NCI-H2081 treated with DMSO at 0.1 percent for 48 hours (cell line): ENCODE results near the gene CD164.
"Not testable (repeated sequence)": the region's sequence is repeated elsewhere in the genome, so short reads cannot be mapped to it uniquely, and the experiment has no call there.

Source experiments
- DNase-seq: peaks from one replicate; lab custom pipeline; 2025; lab: John Stamatoyannopoulos, UW

The CD164 gene

GRCh38 chr6:109374326-109374892, 7.9 kb downstream of the CD164 start:
- no peak for DNase-seq

- DNase-seq = no peak
These were observed 8.5 kb downstream of the CD164 start for GRCh38 chr6:109373762-109374161.

GRCh38 chr6:109373331-109373730, 8.9 kb downstream of the CD164 start:
- DNase-seq = no peak

GRCh38 chr6:109372130-109372529, 10.1 kb downstream of the CD164 start:
- DNase-seq = no peak

- DNase-seq = no peak
These were observed 11.5 kb downstream of the CD164 start for GRCh38 chr6:109370792-109371191.

GRCh38 chr6:109370336-109370735, 11.9 kb downstream of the CD164 start:
- DNase-seq = no peak

- DNase-seq = no peak
These were observed 12.5 kb downstream of the CD164 start for GRCh38 chr6:109369728-109370127.

- not testable (repeated sequence) for DNase-seq
These were observed 17.7 kb downstream of the CD164 start for GRCh38 chr6:109364382-109365078.

- DNase-seq = no peak
These were observed 18.5 kb downstream of the CD164 start for GRCh38 chr6:109363753-109364152.

- DNase-seq = no peak
These were observed 20.0 kb downstream of the CD164 start for GRCh38 chr6:109362102-109362884.

GRCh38 chr6:109360791-109361190, 21.5 kb downstream of the CD164 start:
- no peak for DNase-seq

GRCh38 chr6:109360281-109360680, 22.0 kb downstream of the CD164 start:
- DNase-seq = no peak

- no peak for DNase-seq
These were observed 23.0 kb downstream of the CD164 start for GRCh38 chr6:109359248-109359647.

- DNase-seq = no peak
These were observed 24.1 kb downstream of the CD164 start for GRCh38 chr6:109358204-109358603.

- DNase-seq = no peak
These were observed 26.0 kb downstream of the CD164 start for GRCh38 chr6:109356237-109356636.

- no peak for DNase-seq
These were observed 30.8 kb downstream of the CD164 start for GRCh38 chr6:109351231-109352130.

- DNase-seq = no peak
These were observed 32.8 kb downstream of the CD164 start for GRCh38 chr6:109349419-109349987.

GRCh38 chr6:109348226-109348625, 34.0 kb downstream of the CD164 start:
- DNase-seq = no peak

GRCh38 chr6:109347779-109348178, 34.5 kb downstream of the CD164 start:
- DNase-seq = no peak

- no peak for DNase-seq
These were observed 36.3 kb downstream of the CD164 start for GRCh38 chr6:109345986-109346385.

- DNase-seq = no peak
These were observed 38.0 kb downstream of the CD164 start for GRCh38 chr6:109344226-109344625.

GRCh38 chr6:109343518-109343917, 38.7 kb downstream of the CD164 start:
- DNase-seq = no peak
